COLO668 (cell line): ENCODE measurements around the gene SLC4A3.

Source experiments
- DNase-seq: peaks from one replicate; lab custom pipeline; 2025; ENCODE audit not compliant: unreplicated experiment; lab: John Stamatoyannopoulos, UW

Gene SLC4A3

DNA sequence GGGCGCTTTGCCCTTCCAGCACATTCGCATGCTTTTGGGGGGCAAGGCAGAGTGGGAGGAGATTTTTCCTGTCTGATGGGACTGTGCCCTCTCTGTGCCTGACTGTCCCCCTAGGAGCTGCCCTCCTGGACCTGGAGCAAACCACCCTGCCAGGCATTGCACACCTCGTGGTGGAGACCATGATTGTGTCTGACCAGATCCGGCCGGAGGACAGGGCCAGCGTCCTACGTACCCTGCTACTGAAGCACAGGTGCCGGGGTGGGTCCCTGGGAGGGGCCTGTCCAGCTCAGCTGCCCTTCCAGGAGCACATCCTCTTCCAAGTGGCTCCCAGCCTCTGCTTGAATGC lies 5.3 kb downstream of the SLC4A3 start:
- no peak for DNase-seq

DNA sequence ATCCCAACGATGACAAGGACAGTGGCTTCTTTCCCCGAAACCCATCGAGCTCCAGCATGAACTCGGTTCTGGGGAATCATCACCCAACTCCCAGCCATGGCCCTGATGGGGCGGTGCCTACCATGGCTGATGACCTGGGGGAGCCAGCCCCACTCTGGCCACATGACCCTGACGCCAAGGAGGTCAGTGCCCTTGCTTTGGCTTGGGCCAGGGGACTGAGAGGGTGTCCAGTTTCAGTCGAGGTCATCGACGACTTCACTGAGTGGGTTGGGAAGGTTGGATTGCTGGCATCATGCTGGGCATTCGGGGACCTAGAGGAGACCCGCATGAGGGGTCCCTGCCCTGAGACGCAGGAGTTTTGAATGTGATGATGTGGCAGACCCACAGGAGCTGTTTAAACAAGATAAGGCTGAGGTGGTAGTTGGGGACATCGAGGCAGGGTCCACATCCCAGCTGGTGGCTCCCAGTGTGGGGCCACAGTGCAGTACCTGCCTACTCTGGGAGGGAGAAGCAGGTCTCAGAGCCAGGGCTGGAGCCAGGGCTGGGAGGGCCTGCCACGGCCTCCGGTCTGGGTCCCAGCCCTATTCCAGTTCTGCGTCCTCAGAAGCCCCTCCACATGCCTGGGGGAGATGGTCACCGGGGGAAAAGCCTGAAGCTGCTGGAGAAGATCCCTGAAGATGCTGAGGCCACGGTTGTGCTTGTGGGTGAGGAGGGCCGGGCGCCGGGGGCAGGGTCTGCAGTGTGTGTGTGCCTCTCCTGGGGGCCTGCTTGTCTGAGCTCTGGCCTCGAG lies 6.0 kb downstream of the SLC4A3 start:
- no peak for DNase-seq

DNA sequence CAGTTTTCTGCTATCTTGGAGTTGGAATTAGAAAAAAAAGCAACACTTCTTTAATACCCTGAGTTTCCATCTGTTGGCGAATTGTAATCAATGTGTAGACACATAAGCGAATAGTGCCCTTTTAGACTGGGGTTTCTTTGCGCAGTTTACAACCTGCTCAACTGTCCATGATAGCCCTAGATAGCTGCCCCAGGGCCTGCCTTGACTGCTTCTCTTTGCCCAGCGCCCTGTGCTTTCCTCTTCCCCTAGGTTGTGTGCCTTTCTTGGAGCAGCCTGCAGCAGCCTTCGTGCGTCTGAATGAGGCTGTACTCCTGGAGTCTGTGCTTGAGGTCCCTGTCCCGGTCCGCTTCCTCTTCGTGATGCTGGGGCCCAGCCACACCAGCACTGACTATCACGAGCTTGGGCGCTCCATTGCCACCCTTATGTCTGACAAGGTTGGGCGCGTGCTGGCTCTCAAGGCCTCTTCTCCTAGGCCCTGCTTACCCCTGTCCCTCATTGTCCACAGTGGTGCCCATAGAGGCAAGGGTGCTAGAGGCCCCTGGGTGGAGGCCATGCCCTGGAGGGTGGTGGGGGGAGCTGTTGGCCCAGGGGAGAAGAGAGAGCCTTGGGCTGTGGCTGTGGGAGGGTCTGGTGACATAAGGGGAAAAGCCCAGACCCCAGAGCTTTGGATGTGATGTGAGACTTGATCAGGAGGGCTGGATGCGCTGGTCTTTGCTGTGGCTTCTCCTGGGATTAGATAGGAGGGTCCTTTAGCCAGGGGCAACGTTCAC lies 6.9 kb downstream of the SLC4A3 start:
- DNase-seq = no peak

DNA sequence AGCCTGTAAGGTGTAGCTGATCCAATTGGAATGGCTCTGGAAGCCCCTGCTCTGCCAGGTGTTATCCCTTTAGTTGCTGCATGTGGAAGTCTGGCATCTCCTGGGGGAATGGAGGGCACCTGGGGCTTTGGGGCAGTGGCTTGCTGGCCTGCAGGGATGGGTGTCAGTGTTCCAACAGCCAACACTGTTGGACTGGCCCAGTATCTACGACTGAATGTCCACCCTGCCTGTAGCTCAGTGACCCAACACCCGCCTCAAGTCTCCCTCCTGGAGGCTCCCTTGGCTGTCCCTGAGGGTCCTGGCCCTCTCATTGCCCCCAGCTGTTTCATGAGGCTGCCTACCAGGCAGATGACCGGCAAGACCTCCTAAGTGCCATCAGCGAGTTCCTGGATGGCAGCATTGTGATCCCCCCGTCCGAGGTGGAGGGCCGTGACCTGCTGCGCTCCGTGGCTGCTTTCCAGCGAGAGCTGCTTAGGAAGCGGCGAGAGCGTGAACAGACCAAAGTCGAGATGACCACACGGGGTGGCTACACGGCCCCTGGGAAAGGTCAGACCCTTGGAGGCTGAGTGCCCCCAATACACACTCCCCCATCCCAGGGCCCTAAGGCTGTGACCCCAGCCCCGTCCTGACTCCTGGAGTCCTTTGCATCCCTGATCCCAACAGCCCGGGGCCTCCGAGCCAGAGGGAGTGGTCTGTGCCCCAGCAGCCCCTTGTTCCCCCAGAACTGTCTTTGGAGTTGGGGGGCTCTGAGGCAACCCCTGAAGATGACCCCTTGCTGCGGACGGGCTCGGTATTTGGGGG lies 7.7 kb downstream of the SLC4A3 start:
- DNase-seq = no peak

DNA sequence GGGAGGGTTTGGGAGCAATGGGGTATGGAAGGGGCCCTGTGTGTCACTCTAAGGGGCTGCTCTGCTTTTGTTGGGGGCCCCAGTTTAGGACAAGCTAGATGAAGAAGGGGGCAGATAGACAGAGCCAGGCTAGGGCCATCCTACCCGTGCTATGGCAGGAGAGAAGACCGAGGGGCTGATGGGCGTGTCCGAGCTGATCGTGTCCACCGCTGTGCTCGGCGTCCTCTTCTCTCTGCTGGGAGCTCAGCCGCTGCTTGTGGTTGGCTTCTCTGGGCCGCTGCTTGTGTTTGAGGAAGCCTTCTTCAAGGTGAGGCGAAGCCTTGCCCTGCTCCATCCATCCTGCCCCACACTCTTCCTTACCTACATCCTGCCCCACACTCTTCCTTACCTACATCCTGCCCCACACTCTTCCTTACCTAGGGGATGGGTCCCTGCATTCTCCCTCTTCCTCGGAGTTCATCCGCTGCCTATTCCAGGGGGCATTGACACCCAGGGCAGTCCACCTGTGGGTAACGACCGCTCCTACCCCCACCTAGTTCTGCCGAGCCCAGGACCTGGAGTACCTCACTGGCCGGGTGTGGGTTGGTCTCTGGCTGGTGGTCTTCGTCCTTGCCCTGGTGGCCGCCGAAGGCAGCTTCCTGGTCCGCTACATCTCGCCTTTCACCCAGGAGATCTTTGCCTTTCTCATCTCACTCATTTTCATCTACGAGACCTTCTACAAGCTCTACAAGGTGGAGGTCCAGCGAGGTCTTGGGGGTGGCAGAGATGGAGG lies 8.9 kb downstream of the SLC4A3 start:
- DNase-seq = no peak

DNA sequence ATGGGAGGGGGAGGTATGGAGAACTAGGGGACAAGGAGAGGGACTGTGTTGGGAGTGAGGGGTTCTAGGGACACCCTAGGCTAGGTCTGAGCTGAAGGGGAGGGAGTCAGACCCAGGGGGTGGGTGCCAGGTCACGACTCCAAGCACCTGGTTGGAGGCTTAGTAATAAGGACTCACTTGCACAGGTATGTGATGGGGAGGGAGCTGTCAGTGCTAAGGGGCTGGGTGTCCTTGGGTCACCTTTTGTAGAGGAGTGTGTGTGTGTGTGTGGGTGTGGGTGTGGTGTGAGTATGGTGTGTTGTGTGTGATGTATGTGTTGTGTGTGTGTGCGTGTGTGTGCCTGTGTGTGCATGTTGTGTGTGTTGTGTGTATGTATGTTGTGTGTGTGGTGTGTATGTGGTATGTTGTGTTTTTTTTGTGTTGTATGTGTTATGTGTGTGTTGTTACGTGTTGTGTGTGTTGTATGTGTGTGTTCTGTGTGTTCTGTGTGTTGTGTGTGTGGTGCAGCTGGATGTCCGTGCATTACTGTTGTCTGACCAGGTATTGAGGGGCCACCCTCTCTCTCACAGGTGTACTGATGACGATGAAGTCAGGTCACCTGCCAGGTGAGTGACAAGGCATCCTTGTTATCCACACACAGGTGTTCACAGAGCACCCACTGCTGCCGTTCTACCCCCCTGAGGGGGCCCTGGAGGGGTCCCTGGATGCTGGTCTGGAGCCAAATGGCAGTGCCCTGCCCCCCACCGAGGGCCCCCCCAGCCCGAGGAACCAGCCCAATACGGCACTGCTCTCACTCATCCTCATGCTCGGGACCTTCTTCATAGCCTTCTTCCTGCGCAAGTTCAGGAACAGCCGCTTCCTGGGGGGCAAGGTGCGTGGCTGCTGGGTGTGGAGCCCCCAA lies 9.8 kb downstream of the SLC4A3 start:
- DNase-seq = no peak

DNA sequence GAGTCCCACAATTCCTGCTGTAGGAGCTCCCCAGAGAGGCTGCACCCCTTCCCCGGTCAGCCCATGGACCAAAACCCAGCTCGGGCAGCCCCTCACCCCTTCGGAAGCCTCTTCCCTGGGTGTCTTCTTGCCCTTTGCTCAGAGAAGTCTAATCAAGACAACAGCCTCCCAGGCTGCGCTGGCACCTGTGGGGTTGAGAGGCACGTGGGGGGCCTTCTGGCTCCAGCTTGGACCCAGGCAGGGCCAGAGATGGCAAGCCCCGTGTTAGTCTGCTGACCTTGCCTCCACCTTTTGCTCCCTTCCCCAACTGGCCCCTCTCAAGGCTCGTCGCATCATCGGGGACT lies 10.4 kb downstream of the SLC4A3 start:
- no peak for DNase-seq

DNA sequence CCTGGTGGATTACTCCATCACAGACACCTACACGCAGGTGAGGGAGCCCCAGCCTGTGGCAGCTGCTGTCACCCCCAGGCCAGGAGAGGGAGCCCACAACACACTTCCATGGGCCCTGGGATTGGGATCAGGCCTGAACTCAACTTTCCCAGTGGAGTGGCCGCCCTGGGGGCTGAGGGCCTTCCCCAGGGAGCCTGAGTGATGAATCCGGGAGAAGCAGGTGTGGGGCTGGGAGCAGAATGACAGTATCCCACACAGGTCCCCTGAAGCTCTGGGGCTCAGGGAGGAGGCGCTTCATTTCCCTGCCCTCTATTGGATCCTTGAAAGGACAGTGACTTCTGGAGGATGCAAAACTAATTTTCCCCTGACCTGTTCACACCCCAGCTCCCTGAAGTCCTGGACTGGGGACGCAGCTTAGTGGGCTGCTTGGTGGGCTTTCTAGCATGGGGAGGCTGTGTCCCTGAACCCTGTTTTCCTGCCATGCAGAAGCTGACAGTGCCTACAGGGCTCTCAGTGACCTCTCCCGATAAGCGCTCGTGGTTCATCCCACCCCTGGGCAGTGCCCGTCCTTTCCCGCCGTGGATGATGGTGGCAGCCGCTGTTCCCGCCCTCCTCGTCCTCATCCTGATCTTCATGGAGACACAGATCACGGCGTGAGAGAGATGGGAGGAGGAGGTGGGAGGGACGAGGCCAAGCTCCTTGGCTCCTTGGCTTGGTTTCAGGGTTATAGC lies 11.0 kb downstream of the SLC4A3 start:
- DNase-seq = peak; percentile 18

DNA sequence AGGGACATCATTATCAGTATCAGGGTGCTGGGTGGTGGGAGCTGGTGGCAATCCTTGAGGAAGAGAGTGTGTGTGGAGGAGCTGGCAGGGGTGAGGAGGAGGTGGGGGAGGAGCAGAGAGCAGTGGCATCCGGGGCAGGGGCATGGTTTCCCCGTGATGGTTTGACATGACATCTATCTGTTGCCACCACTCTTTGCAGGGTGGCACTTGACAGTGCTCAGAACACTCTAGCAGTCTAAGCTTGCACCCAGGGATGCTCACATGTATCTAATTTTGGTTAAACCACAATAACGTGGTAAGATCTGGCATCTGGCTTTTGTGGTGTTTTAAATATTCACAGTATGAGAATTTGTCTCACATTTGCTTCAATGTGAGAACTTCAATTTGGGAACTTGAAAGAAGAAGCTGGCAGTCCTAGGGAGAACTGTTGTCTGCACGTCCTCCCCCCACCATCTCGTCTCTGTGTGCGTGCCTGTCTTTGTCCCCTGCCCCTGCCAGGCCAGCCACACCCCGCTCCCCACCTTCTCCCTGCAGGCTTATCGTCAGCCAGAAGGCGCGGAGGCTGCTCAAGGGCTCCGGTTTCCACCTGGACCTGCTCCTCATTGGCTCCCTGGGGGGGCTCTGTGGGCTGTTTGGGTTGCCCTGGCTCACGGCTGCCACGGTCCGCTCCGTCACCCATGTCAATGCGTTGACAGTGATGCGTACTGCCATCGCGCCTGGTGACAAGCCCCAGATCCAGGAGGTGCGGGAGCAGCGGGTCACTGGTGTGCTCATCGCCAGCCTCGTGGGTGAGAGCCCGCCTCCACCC lies 11.7 kb downstream of the SLC4A3 start:
- DNase-seq = no peak

DNA sequence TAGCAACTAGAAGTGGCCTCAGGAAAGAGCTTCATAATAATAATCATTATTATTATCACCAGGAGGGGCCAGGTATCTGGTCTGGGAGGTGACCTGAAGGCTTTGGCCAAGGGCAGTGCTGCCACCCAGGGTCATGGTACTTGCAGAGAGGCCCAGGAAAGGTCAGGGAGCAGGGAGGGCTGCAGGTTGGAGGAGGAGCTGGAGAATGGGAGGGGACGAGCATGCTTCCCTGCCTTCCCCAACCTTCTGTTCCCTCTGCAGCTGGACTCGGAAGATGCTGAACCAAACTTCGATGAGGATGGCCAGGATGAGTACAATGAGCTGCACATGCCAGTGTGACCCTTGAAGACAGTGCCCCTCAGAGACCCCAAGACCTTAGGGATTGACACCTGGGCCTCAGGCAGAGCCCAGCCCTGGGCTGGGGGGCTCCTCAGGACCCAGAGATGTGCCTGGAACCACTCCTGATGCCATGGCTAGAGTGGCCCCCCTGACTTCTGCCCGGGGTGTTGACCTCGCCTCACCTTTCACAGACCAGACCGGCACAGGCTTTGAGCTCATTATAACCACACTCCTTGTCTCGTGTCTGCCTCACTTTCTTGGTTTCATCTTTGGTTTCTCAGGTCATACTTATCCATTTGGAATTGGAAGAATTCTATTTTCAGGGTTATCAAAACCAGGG lies 14.1 kb downstream of the SLC4A3 start:
- no peak for DNase-seq

DNA sequence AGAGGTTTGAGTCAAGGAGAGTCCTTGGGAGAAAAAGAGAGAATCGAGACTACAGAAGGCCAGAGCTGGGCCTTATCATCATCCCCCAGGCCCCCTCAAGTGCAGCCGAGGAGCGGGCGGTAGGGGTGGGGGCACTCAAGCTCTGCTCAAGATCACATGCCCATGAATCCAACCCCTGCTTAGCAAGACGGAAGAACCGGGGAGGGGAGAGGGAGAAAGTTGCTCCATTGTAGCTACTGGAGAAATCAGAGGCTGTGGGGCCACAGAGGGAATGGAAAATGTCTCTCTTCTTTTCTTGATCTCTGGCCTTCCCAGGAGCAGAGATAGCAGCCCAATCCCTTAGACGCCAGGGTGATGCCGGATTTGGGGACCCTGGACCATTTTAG lies 14.6 kb downstream of the SLC4A3 start:
- DNase-seq = no peak

DNA sequence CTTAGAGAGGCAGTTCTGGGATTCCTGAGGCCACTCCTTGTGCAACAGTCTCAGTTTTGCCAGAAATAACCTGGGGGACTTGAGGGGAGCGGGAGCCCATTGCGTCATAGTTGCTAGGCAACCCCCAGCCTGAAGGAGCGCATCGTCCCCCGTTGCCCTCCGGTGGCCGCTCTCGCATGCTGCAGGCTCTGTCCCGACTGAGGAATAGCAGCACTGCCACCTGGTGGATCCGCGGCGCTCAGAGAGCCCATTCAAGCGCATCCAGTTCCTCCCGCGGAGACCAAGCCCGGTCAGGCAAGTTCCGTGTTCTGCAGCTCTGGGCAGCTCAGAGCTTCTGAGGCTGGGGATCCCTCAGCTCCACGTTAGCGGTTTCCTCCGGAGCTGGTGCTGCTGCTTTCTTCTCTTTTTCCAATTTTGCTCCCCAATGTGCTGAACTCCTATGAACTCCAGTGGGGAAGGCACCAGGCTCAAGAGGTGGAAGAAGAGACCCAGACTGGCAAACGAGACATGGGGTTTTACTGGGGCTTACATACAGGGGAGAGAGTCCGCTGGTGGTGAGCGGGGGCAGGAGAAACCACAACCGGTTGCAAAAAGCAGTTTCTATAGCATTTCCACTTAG lies 15.1 kb downstream of the SLC4A3 start:
- DNase-seq = peak; percentile 94

DNA sequence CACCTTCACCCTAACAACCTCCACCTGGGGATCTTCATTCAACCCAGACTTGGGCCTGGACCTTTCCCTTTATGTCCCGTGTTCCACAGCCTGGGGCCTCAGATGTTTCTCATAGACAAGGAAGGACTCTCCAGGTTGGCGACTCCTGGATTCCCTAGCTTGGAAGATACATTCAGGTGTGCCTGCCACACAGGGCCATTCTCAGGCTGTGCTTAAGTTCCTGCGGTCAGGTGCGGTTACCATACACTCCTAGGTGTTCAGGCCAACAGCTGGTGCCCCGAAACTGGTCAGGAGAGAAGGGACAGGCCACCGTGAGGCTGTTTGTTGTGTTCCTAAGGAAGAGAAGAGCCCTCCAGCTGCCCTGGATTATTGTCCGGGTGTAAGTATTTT lies 15.6 kb downstream of the SLC4A3 start:
- no peak for DNase-seq

DNA sequence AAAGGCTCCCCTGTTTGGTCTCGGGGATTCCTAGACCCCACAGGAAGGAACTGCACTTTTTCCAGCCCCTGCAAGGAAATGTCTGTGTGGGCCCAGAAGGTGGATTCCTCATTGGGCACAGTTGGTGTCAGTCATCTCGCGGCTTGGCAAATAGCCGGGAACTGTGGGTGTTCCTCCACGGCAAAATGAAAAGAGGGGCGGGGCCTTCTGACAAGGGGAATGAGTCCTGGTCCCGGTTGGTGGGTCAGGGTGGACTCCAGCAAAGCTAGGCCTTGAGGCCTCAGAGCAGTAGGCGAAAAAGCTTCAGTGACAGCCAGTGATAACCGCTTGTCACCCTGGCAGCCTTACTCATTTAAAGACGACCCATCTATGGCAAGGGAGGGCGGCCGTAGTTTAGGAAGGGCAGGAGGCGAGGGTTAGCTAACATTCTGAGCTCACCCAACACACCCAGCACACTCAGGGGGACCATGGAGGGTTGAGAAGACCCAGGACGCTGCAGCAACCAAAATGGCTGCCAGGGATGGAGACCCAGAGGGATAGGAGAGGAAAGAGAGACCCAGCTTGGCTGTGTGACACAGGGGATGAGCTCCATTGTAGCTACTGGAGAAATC lies 16.5 kb downstream of the SLC4A3 start:
- no peak for DNase-seq

DNA sequence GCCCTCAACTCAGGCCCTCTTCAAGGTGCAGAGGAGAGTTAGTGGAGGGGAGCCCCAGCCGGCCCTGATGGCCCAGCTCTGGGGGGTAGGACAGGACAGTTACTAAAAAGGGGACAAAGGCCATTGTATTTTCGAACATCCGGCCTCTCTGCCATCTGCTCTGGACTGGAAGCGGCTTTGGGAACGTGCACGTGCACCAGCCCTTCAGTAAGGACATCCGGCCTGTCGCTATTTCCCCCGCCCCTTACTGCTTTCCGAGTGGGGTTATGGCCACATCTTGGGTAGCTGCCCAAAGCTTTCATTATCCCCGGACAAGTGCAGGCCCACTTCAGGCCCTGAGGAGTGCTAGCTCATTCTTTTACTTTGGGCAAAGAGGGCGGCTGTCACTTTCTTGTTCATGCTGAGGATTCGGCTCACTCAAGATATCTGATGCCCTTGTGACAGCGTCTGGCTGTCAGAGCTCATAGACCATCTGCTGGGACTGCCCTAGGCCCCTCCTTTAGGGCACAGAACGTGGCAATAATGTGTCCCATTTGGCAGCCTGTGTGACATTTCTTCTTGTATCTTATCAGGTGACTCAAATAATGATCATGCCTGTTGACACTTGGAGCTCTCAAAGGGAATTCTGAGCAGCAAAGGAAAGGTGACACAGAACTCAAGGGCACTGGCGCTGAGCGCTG lies 17.5 kb downstream of the SLC4A3 start:
- no peak for DNase-seq

DNA sequence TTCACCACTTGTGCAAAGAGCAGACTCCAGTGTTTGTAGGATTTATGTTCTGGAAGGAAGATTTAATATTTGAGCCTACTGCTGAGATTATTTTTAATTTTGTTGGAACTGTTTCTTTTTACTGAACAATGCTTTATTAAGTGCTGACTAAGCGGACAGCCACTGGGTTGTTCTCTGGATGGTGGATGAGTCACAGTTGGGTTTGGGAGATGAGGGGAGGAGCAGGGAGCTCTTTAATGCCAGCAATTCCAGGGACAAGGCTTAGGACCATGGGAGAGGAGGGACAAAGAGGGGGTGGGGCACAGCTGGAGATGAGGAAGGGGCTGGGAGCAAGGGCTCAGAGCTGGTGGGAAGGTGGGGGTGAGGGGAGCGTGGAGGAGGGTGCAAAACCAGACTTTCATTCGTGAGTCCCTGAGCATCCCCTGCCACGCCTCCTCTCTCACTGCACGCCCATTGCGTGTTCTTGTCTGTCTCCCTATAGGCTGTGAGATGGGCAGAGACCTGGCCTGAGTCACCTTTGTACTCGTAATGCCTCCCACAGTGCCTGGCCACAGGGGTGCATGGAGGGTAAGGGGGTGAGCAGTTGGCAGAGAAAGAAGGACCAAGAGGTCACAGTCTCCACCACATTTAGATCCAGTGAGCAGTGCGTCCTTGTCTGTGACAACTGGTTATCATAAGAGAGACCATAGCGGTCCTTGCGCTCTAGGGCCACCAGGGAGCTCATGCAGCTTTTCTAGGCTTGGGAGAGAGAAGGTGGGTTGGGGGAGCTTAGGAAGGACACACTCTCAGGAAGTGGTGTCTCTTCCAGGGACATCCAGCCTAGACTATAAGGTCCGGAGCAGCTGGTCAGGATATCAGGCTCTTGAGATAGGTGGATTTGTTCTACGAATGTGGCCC lies 18.4 kb downstream of the SLC4A3 start:
- no peak for DNase-seq
